ENCODE measurements around the gene ZNF862. TPM values are rescaled to one million over a fixed set of nuclear protein-coding genes. Genes with fewer than 3 reads are reported as not detected.

ZNF862 gene
- total and polyA plus RNA-seq, 7 donors, result 1.4 to 7.8 (median 5.3) TPM

DNA sequence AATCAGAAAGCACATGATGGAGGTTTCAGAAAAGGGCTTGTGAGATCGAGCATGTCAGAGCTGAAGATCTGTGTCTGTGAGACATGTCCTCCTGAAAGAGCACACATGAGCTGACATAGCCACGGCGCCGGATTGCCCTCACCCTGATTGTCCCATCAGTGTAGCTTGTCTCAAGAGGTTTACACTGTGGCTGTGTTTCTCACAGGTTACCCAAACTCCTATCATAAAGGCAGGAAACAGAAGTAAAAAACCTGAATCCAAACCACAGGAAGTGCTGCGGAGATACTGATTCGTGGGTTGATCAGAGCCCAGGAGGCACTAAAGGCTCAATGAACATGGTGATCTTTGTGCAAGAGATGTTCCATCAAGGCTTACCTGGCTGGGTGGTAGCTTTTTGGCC is 31.7 kb downstream of the ZNF862 start:
- Histone ChIP-seq H3K4me1 (peaks cover 16% of the 10 kb centered on the region), H3K27me3 (ENCODE audit: insufficient read depth in 3 of 3, low read length in 2 of 3) (no peaks in the 10 kb centered on the region), H3K9me3 (no peaks in the 10 kb centered on the region), H3K36me3 (ENCODE audit: insufficient read depth in 1 of 2, low read depth in 1 of 2) (peaks cover 0 to 45% of the 10 kb centered on the region in 2 donors), H3K27ac (no peak overlapping the region), H3K4me3 (no peak overlapping the region)
- WGBS, 3 donors, result 74 to 86% (median 75%) methylated on average over 6 of the region's 6 CpGs
- no peak for TF ChIP-seq CTCF (IDR thresholded peaks at IDR 0.05)
- intact Hi-C loops (cut with DNase I), result no loop called here
- no peak for ATAC-seq
- DNase-seq, result no peak

DNA sequence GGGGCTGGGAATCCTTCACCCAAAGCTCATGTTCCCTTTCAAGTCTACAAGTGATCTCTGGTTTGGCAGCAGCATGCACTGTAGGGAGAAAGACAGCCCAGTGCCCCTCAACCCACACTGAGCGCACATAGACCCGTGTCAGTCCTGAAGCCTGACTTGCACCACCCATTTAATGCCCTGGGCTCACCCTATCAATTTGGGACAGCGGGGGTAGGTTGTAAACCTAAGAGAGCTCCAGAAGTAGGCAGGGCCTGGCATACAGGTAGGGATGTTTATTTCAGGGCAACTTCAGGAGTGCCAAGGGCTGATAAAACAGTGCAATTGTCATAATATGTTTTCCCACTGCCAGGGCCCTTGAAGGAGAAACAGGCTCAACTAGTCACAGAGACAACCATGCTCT is 32.1 kb downstream of the ZNF862 start:
- DNase-seq (no peak), ATAC-seq (no peak)
- no peak overlapping the region for H3K27ac ChIP-seq
- TF ChIP-seq CTCF (IDR thresholded peaks at IDR 0.05), result no peak
- peaks cover 16% of the 10 kb centered on the region for H3K4me1 ChIP-seq
- H3K9me3 ChIP-seq, result no peaks in the 10 kb centered on the region
- 85 to 94% (median 87%) methylated on average over 3 of the region's 3 CpGs for WGBS, 3 donors
- intact Hi-C loops (cut with DNase I), result no loop called here
- H3K4me3 ChIP-seq, result no peak overlapping the region
- no peaks in the 10 kb centered on the region for H3K27me3 ChIP-seq (ENCODE audit: insufficient read depth in 3 of 3, low read length in 2 of 3)
- H3K36me3 ChIP-seq (ENCODE audit: insufficient read depth in 1 of 2, low read depth in 1 of 2), result peaks cover 0 to 42% of the 10 kb centered on the region in 2 donors

- H3K27ac ChIP-seq, result no peak overlapping the region
- no peak overlapping the region for H3K4me3 ChIP-seq
- H3K9me3 ChIP-seq, result no peaks in the 10 kb centered on the region
- peaks cover 0 to 39% of the 10 kb centered on the region in 2 donors for H3K36me3 ChIP-seq (ENCODE audit: insufficient read depth in 1 of 2, low read depth in 1 of 2)
- ATAC-seq, result no peak
- no peak for TF ChIP-seq CTCF (IDR thresholded peaks at IDR 0.05)
- peaks cover 16% of the 10 kb centered on the region for H3K4me1 ChIP-seq
- intact Hi-C loops (cut with DNase I), result no loop called here
- WGBS, 3 donors, result 67 to 79% (median 78%) methylated on average over 12 of the region's 12 CpGs
- DNase-seq, result no peak
- no peaks in the 10 kb centered on the region for H3K27me3 ChIP-seq (ENCODE audit: insufficient read depth in 3 of 3, low read length in 2 of 3)
These were observed 32.7 kb downstream of the ZNF862 start for GRCh38 chr7:149870701-149871483.

GRCh38 chr7:149871576-149871975 is 33.4 kb downstream of the ZNF862 start:
- intact Hi-C loops (cut with DNase I), result no loop called here
- ATAC-seq, result no peak
- 76 to 95% (median 88%) methylated on average over 1 of the region's 1 CpG for WGBS, 3 donors
- peaks cover 0 to 35% of the 10 kb centered on the region in 2 donors for H3K36me3 ChIP-seq (ENCODE audit: insufficient read depth in 1 of 2, low read depth in 1 of 2)
- DNase-seq, result no peak
- no peaks in the 10 kb centered on the region for H3K9me3 ChIP-seq
- H3K27ac ChIP-seq, result no peak overlapping the region
- H3K4me3 ChIP-seq, result no peak overlapping the region
- peaks cover 16% of the 10 kb centered on the region for H3K4me1 ChIP-seq
- no peak for TF ChIP-seq CTCF (IDR thresholded peaks at IDR 0.05)
- H3K27me3 ChIP-seq (ENCODE audit: insufficient read depth in 3 of 3, low read length in 2 of 3), result no peaks in the 10 kb centered on the region

Data from psoas muscle (tissue), 8 donors.